COR-L47 (cell line): ENCODE results near the gene DNAJC10.

Source experiments
- DNase-seq: peaks from one replicate; lab custom pipeline; 2025; lab: John Stamatoyannopoulos, UW

The DNAJC10 gene

DNA sequence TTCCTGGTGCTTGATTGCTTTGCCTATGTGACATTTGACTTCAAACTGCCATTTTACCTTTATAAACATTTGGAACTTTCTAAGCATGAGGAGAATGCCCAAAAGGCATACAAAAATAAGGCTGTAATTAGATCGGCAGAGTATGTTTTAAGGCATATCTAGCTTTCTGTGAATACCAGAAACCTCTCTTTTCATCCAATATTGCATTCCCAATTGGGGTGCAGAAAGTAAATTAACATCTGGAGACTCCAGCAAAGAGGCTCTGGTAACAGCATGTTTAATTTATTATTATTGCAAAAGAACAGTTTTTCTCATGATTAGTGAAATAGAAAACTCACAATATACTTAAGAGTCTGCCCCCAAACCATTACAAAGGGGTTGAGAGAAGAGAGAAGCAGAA lies 118.2 kb downstream of the DNAJC10 start:
- DNase-seq = no peak

- no peak for DNase-seq
Observed at GRCh38 chr2:182836451-182836850, 120.4 kb downstream of the DNAJC10 start.
